Heart right ventricle (tissue), 16 donors: Measurements from ENCODE around the gene JAG1. TPM values are rescaled to one million over a fixed set of nuclear protein-coding genes. Genes with fewer than 3 reads are reported as not detected.

ENCODE experiments used
- ATAC-seq, 8 donors: fragments of 200-7000 bp; cut with Tn5 transposase; one replicate each; pipeline ENCODE4 v1.9.1; 2020; ENCODE audit warnings: mild to moderate bottlenecking in 8 of 8, moderate library complexity in 8 of 8, moderate number of reproducible peaks in 1 of 8
- DNase-seq, 2 donors: peaks; one replicate each; pipeline ENCODE4 v3.0.0-alpha.2; 2020
- H3K27ac ChIP-seq, 10 donors: fragments of 200-600 bp; sonication (generic) in 2 of 10; one replicate each; pipeline versions ENCODE4 v1.5.0 to v1.8.0; 2020 to 2022; ENCODE audit warnings: mild to moderate bottlenecking in 3 of 10
- H3K27me3 ChIP-seq, 7 donors: fragments of 200-600 bp; one replicate each; pipeline ENCODE4 v1.8.0; 2021 to 2022; ENCODE audit warnings: mild to moderate bottlenecking in 2 of 7
- H3K36me3 ChIP-seq, 9 donors: fragments of 200-600 bp; sonication (generic) in 1 of 9; one replicate each; pipeline versions ENCODE4 v1.5.0 to v1.8.0; 2020 to 2022; ENCODE audit warnings: mild to moderate bottlenecking in 2 of 9
- H3K4me1 ChIP-seq, 9 donors: fragments of 200-600 bp; sonication (generic) in 1 of 9; one replicate each; pipeline versions ENCODE4 v1.5.0 to v1.8.0; 2020 to 2022; ENCODE audit warnings: mild to moderate bottlenecking in 4 of 9
- H3K4me3 ChIP-seq, 10 donors: fragments of 200-600 bp; sonication (generic) in 2 of 10; one replicate each; pipeline versions ENCODE4 v1.5.0 to v1.8.0; 2020 to 2022; ENCODE audit warnings: mild to moderate bottlenecking in 7 of 10, moderate library complexity in 2 of 10
- H3K9me3 ChIP-seq, 11 donors: fragments of 200-600 bp in 10 of 11; sonication (generic) in 2 of 11; one replicate each; pipeline versions ENCODE4 v1.5.0 to v1.8.0; 2013 to 2022; ENCODE audit warnings: mild to moderate bottlenecking in 2 of 11, control low read depth in 1 of 11, moderate library complexity in 1 of 11
- CTCF ChIP-seq, 9 donors: fragments of 200-600 bp; sonication (generic) in 2 of 9; IDR thresholded peaks; one replicate each; pipeline versions ENCODE4 v1.5.0 to v1.8.0; 2021 to 2022; ENCODE audit warnings: antibody characterized with exemption in 9 of 9, mild to moderate bottlenecking in 5 of 9, moderate library complexity in 1 of 9
- WGBS, 2 donors: extraction: QIAGEN DNeasy Blood & Tissue Kit; methylation state at CpG; one replicate each; pipeline ENCODE4 v1.1.7; 2013; ENCODE audit warnings: inconsistent platforms in 1 of 2; 5-methylcytosine and 5-hydroxymethylcytosine counted together
- intact Hi-C, 10 donors: fragments of 100-400 bp; cut with DNase I; formaldehyde crosslinking; loops; one replicate each; pipeline versions ENCODE4 v1.11.1 to v1.14.2; 2022
- polyA plus RNA-seq, 2 donors: library from polyadenylated mRNA; stranded (reverse); fragments of 200-250 nt; gene quantifications; one replicate each; pipeline ENCODE4 v1.2.3, GENCODE V29; 2013
- total RNA-seq, 10 donors: library from RNA; stranded (reverse); fragmentation: NEBNext Ultra II Directional in 3 of 10; extraction: Animal tissue kit (Norgen Biotek cat#: 25700) in 3 of 10; gene quantifications; one replicate each; pipeline versions ENCODE4 v1.2.1 to v1.2.4, GENCODE V29; 2021 to 2023
- donor health status: Arrhythmogenic right ventricular cardiomyopathy.
- donor health status: ischemic (EF 13 %, LVEDD 7.1; RV severe dilation, severe dysfunction).
- donor health status: healthy with polysubstance abuse.
- donor health status: DM: no; HTN: yes; CAD: no.
- donor health status: DM: no; HTN: no; CAD: no.
- donor health status: ischemic (EF 25% LVEDD 6.9; RV normal size, moderate dysfunction).
- donor health status: ischemic (EF 25% LVEDD 5.7; RV mildly dilated, moderate dysfunction).
- donor health status: healthy.
- donor health status: DM: yes; HTN: yes; CAD: no.
- donor health status: Ischemic cardiomyopathy.
- donor health status: ischemic (EF 35%, LVEDD 5.7; RV mildly dilated, moderate dysfunction).
- donor health status: nonischemic (EF 11% LVEDD 7.7; RV severe dilation, severe dysfunction).
- donor health status: DM: yes; HTN: yes; CAD: no.
- donor health status: PGD.
- donor health status: ischemic (EF 29% LVEDD 5.4; RV normal size, mild dysfunction).
- donor health status: nonischemic (EF 23%, LVEDD 6.1; RV moderate dilation, normal function).

The JAG1 gene
- total and polyA plus RNA-seq, 12 donors, result 11.1 to 38.2 (median 25.5) TPM

GRCh38 chr20:10687895-10688294 lies 14.1 kb upstream of the JAG1 start:
- Histone ChIP-seq H3K9me3 (no peaks in the 10 kb centered on the region), H3K27ac (no peak overlapping the region), H3K4me3 (no peak overlapping the region), H3K36me3 (no peaks in the 10 kb centered on the region), H3K4me1 (peaks cover 0 to 11% (median 0%) of the 10 kb centered on the region in 9 donors), H3K27me3 (no peaks in the 10 kb centered on the region)
- WGBS, 2 donors, result 65 to 75% methylated on average over 5 of the region's 5 CpGs
- intact Hi-C loops, result loop anchor here in 1 of 10 donors (10.0 kb wide), 1 partner anchor 517 kb away; no protein-coding TSS in a partner anchor
- TF ChIP-seq CTCF (IDR thresholded peaks at IDR 0.05), result no peak
- no peak for ATAC-seq
- DNase-seq, result no peak

- Histone ChIP-seq H3K4me1 (no peaks in the 10 kb centered on the region), H3K36me3 (no peaks in the 10 kb centered on the region), H3K9me3 (no peaks in the 10 kb centered on the region), H3K27ac (no peak overlapping the region), H3K4me3 (no peak overlapping the region), H3K27me3 (no peaks in the 10 kb centered on the region)
- intact Hi-C loops, result loop anchor here in 1 of 10 donors (10.0 kb wide), 1 partner anchor 518 kb away; no protein-coding TSS in a partner anchor
- no peak for DNase-seq
- no peak for ATAC-seq
- 93% methylated on average over 14 of the region's 14 CpGs for WGBS, 2 donors
- TF ChIP-seq CTCF (IDR thresholded peaks at IDR 0.05), result no peak
These were observed 12.7 kb upstream of the JAG1 start for GRCh38 chr20:10686356-10687133.

- DNase-seq (no peak), ATAC-seq (no peak)
- TF ChIP-seq CTCF (IDR thresholded peaks at IDR 0.05), result no peak
- no peaks in the 10 kb centered on the region for H3K4me1 ChIP-seq
- H3K27me3 ChIP-seq, result no peaks in the 10 kb centered on the region
- 92 to 97% methylated on average over 2 of the region's 2 CpGs for WGBS, 2 donors
- intact Hi-C loops, result loop anchor here in 1 of 10 donors (10.0 kb wide), 1 partner anchor 521 kb away; no protein-coding TSS in a partner anchor
- H3K27ac ChIP-seq, result no peak overlapping the region
- no peak overlapping the region for H3K4me3 ChIP-seq
- H3K36me3 ChIP-seq, result no peaks in the 10 kb centered on the region
- H3K9me3 ChIP-seq, result peaks cover 0 to 10% (median 0%) of the 10 kb centered on the region in 11 donors
These were observed 9.7 kb upstream of the JAG1 start for GRCh38 chr20:10683537-10683936.

- Histone ChIP-seq H3K27me3 (no peaks in the 10 kb centered on the region), H3K4me3 (no peak overlapping the region), H3K36me3 (no peaks in the 10 kb centered on the region), H3K9me3 (peaks cover 0 to 10% (median 0%) of the 10 kb centered on the region in 11 donors), H3K27ac (no peak overlapping the region), H3K4me1 (no peaks in the 10 kb centered on the region)
- no peak for DNase-seq
- no peak for TF ChIP-seq CTCF (IDR thresholded peaks at IDR 0.05)
- ATAC-seq, result no peak
- intact Hi-C loops, result loop anchor here in 1 of 10 donors (10.0 kb wide), 1 partner anchor 522 kb away; no protein-coding TSS in a partner anchor
- WGBS, 2 donors, result 65 to 71% methylated on average over 3 of the region's 3 CpGs
These were observed 9.1 kb upstream of the JAG1 start for GRCh38 chr20:10682939-10683338.
